CD4-positive, alpha-beta memory T cell (primary cell): ENCODE measurements around the gene TAF3. TPM values are rescaled to one million over a fixed set of nuclear protein-coding genes. Genes with fewer than 3 reads are reported as not detected.

Source experiments
- CTCF ChIA-PET: fragments of 350-600 bp; sonication (Branson Sonifier 250); formaldehyde crosslinking; loops from one replicate; lab custom pipeline; 2021; ENCODE audit warnings: inconsistent platforms; ENCODE audit not compliant: partially characterized antibody; lab: Charles Lee
- POLR2A ChIA-PET: fragments of 350-600 bp; sonication (Branson Sonifier 250); formaldehyde crosslinking; loops from one replicate; lab custom pipeline; 2021; ENCODE audit not compliant: partially characterized antibody; lab: Charles Lee
- DNase-seq, 5 donors: peaks; one replicate each; pipeline versions ENCODE4 v3.0.0 to v3.0.0-alpha.2; 2020 to 2022; ENCODE audit warnings: mixed read lengths in 1 of 5
- H3K27ac ChIP-seq: one replicate; pipeline ENCODE4 v1.7.0; 2013; ENCODE audit warnings: low read depth, low read length
- H3K27me3 ChIP-seq: 2 replicates; pipeline ENCODE4 v1.7.0; 2013; ENCODE audit warnings: mild to moderate bottlenecking, low read length, moderate library complexity; ENCODE audit not compliant: insufficient read depth
- H3K36me3 ChIP-seq: 2 replicates; pipeline ENCODE4 v1.7.0; 2013; ENCODE audit warnings: mild to moderate bottlenecking, low read length, moderate library complexity; ENCODE audit not compliant: insufficient read depth
- H3K4me1 ChIP-seq: 2 replicates; pipeline ENCODE4 v1.7.0; 2013; ENCODE audit warnings: mild to moderate bottlenecking, low read length, moderate library complexity; ENCODE audit not compliant: insufficient read depth
- H3K4me3 ChIP-seq, 2 donors: one replicate each; pipeline ENCODE4 v1.7.0; 2013; ENCODE audit warnings: low read length in 2 of 2, mild to moderate bottlenecking in 1 of 2
- H3K9me3 ChIP-seq, 2 donors: one replicate each; pipeline ENCODE4 v1.7.0; 2013; ENCODE audit warnings: low read length in 2 of 2, control low read depth in 1 of 2; ENCODE audit not compliant: control insufficient read depth in 1 of 2
- H3K27ac Mint-ChIP-seq, 7 donors: one replicate each; pipeline ENCODE4 v1.8.0; 2020 to 2021; ENCODE audit warnings: mixed read lengths in 7 of 7, mild to moderate bottlenecking in 6 of 7, inconsistent platforms in 3 of 7, moderate library complexity in 3 of 7
- H3K27me3 Mint-ChIP-seq, 2 donors: one replicate each; pipeline ENCODE4 v1.8.0; 2020 to 2021; ENCODE audit warnings: mixed read lengths in 2 of 2
- H3K36me3 Mint-ChIP-seq, 2 donors: one replicate each; pipeline ENCODE4 v1.8.0; 2020 to 2021; ENCODE audit warnings: mixed read lengths in 2 of 2, inconsistent platforms in 1 of 2, mild to moderate bottlenecking in 1 of 2
- H3K4me1 Mint-ChIP-seq, 4 donors: one replicate each; pipeline ENCODE4 v1.8.0; 2020 to 2021; ENCODE audit warnings: mixed read lengths in 4 of 4, mild to moderate bottlenecking in 1 of 4
- H3K4me3 Mint-ChIP-seq, 8 donors: one replicate each; pipeline ENCODE4 v1.8.0; 2020 to 2021; ENCODE audit warnings: mixed read lengths in 8 of 8, mild to moderate bottlenecking in 7 of 8, moderate library complexity in 6 of 8, inconsistent platforms in 3 of 8
- H3K9me3 Mint-ChIP-seq, 8 donors: one replicate each; pipeline ENCODE4 v1.8.0; 2020 to 2021; ENCODE audit warnings: mixed read lengths in 8 of 8, mild to moderate bottlenecking in 5 of 8, inconsistent platforms in 3 of 8, moderate library complexity in 1 of 8
- intact Hi-C: fragments of 100-400 bp; cut with micrococcal nuclease; formaldehyde crosslinking; loops from one replicate; pipeline ENCODE4 v1.15.1; 2023
- polyA plus RNA-seq, 2 donors: library from polyadenylated mRNA; unstranded; fragments of 300-500 nt; fragmentation: Illumina TruSeq; gene quantifications; one replicate each; pipeline ENCODE4 v1.2.3, GENCODE V29; 2021
- total RNA-seq, 2 experiments: library from RNA; stranded (reverse); gene quantifications; one replicate each; pipeline ENCODE4 v1.2.3, GENCODE V29; 2021

The TAF3 gene
- total and polyA plus RNA-seq, 4 experiments from 2014 or later: 3.0 to 21.8 (median 18.5) TPM

DNA sequence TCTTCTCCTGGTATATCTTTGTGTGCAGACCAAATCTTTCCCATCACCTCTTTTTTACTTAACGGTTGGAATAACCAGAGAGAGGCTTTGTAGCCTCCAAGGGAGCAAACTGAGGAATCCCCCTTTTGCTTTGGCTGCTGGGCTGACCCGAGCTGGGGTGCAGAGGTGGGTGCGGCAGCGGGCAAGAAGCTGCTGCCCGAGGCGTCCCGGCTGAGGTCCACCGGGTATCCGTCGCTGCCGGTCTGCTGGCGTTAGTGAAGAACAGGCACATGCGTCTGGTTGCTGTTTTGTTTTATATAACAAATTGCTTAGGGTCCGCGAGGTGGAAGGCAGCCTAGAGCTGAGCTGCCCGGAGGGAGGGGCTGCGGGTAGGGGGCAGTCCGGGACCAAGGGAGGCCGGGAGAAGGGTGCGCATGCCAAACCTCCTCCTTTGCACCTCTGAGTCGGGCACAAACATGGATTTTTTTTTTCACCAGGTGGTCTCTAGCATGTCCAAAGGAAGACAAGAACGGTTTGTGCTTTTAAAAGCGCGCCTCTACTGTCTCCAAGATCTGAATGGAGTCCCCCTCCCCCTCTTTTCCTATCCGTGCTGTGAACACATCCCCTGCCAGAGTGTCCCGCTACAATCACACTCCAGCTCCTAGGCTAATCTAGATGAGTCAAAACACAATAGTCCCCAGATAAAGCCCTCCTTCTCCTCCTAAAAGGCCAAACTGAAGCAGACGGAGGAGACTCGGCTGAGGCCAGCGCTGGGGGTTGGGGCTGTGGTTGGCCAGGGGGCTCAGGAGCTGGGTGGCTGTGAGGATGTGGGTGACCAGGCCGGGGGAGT, 229.4 kb downstream of the TAF3 start:
- DNase-seq: peak in 1 of 5 donors; percentile 22
- peaks cover 37 to 80% (median 57%) of the 10 kb centered on the region in 4 donors for H3K4me1 Mint-ChIP-seq
- peaks cover 0 to 9% (median 0%) of the 10 kb centered on the region in 8 donors for H3K9me3 Mint-ChIP-seq
- peak overlapping the region in 4 of 8 donors; percentile 8 to 42 (median 35) for H3K4me3 Mint-ChIP-seq
- Histone ChIP-seq H3K4me1 (peaks cover 95% of the 10 kb centered on the region), H3K27me3 (peaks cover 90% of the 10 kb centered on the region), H3K27ac (no peak overlapping the region), H3K36me3 (no peaks in the 10 kb centered on the region), H3K9me3 (no peaks in the 10 kb centered on the region), H3K4me3 (no peak overlapping the region)
- ChIA-PET POLR2A (interaction anchor here (1.0 to 4.5 kb wide), 3 partner anchors 9 to 317 kb away, joined by 3 to 43 read pairs (median 3); no protein-coding TSS in a partner anchor), CTCF (no interaction called here)
- H3K36me3 Mint-ChIP-seq: peaks cover 0 to 7% of the 10 kb centered on the region in 2 donors
- H3K27me3 Mint-ChIP-seq: peaks cover 67% of the 10 kb centered on the region in 2 donors
- peak overlapping the region in 3 of 7 donors; percentile 6 to 79 (median 19) for H3K27ac Mint-ChIP-seq
- intact Hi-C loops: no loop called here

DNA sequence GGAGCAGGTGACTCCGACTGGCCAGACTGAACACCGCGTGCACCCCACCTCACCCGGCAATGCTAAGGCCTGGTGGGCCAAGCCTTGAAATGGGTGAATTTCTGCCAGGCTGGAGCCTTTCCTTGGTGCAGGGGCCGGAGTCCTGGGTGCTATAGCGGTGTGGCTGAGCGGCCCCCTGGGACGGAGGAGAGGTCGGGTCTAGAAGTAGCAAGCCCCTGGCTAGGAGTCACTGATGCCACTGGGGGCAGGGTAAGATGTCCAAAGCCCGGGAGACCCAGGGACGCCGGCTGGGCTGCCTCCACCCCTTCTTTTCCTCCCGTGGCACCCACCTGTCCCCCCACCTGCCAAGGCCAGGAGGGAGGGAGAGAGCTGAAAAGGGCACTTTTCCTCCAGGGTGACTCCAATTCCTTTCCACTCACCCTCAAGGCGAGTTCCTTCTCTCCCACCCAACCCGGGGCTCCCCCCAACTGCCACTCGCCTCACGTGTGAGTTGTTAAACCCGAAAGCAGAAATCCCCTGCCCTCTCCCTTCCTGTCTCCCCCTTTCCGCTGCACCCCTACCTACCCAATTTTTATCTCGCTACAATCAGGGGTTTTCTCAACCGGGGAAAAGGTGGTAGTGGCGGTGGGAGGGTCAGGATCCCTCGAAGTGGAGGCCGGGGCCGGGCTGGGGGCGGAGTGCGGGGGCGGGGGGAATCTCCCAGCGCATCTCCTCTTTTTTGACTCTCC, 230.1 kb downstream of the TAF3 start:
- peaks cover 88% of the 10 kb centered on the region for H3K27me3 ChIP-seq
- peak; percentile 69 to 92 (median 76) for DNase-seq
- H3K4me3 Mint-ChIP-seq: peak overlapping the region; percentile 60 to 86 (median 76)
- H3K27me3 Mint-ChIP-seq: peaks cover 67 to 68% of the 10 kb centered on the region in 2 donors
- H3K4me3 ChIP-seq: no peak overlapping the region
- CTCF ChIA-PET: no interaction called here
- POLR2A ChIA-PET: interaction anchor here (0.7 to 4.5 kb wide), 6 partner anchors 8 to 1048 kb away, joined by 3 to 43 read pairs (median 5); no protein-coding TSS in a partner anchor
- peaks cover 0 to 10% (median 1%) of the 10 kb centered on the region in 8 donors for H3K9me3 Mint-ChIP-seq
- H3K36me3 ChIP-seq: no peaks in the 10 kb centered on the region
- H3K4me1 Mint-ChIP-seq: peaks cover 38 to 81% (median 58%) of the 10 kb centered on the region in 4 donors
- H3K27ac ChIP-seq: no peak overlapping the region
- no peaks in the 10 kb centered on the region for H3K9me3 ChIP-seq
- peaks cover 95% of the 10 kb centered on the region for H3K4me1 ChIP-seq
- intact Hi-C loops: no loop called here
- H3K27ac Mint-ChIP-seq: peak overlapping the region in 6 of 7 donors; percentile 48 to 90 (median 78)
- H3K36me3 Mint-ChIP-seq: peaks cover 0 to 13% of the 10 kb centered on the region in 2 donors

DNA sequence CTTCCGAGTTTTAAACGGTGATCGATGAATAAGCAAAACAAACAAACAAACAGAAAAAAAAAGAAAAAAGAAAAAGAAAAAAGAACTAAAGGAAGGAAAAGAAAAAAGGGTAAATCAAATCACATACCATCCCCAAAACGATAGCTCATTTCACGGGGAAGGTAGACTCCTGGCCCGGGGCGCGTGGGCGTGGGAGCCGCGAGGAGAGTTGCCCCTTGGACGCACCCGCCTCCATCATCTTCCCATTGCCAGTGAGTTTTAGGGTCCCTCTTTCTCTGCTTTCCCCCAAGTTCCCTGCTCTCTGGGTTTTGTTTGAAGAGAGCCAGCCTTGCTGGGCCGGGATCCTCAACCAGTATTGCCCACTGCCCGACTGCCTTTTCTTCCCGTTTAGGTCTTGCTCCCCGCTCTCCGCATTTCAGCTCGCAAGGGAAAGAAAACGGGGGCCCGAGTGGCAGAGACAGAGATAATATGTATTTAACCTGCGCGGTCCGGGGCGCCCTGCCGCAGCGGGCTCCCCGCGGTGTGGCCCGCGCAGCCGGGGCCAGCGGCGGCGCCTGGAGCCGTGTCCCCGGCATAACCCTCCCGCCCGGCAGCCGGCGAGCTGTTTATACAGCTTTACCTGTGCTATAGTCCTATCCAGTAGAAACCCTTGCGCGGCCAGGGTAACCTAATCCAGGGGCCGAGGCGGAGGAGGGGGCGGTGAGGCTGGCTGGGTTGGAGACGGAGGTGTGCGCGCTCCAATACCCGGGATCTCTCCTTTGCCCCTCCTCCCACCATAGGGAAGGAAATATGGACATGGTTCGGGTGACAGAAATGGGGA, 230.9 kb downstream of the TAF3 start:
- Mint-ChIP-seq H3K36me3 (peaks cover 0 to 18% of the 10 kb centered on the region in 2 donors), H3K27me3 (peaks cover 59 to 63% of the 10 kb centered on the region in 2 donors), H3K4me1 (peaks cover 33 to 81% (median 55%) of the 10 kb centered on the region in 4 donors), H3K4me3 (peak overlapping the region; percentile 60 to 86 (median 77)), H3K9me3 (peaks cover 0 to 10% (median 1%) of the 10 kb centered on the region in 8 donors), H3K27ac (peak overlapping the region in 6 of 7 donors; percentile 22 to 90 (median 75))
- Histone ChIP-seq H3K9me3 (no peaks in the 10 kb centered on the region), H3K27me3 (peaks cover 80% of the 10 kb centered on the region), H3K4me1 (peaks cover 87% of the 10 kb centered on the region), H3K4me3 (peak overlapping the region in 1 of 2 donors; percentile 46), H3K36me3 (no peaks in the 10 kb centered on the region), H3K27ac (no peak overlapping the region)
- ChIA-PET CTCF (no interaction called here), POLR2A (interaction anchor here (0.7 to 4.5 kb wide), 9 partner anchors 8 to 1047 kb away, joined by 3 to 43 read pairs (median 4); no protein-coding TSS in a partner anchor)
- DNase-seq: peak in 2 of 5 donors; percentile 19 to 29
- intact Hi-C loops: no loop called here

DNA sequence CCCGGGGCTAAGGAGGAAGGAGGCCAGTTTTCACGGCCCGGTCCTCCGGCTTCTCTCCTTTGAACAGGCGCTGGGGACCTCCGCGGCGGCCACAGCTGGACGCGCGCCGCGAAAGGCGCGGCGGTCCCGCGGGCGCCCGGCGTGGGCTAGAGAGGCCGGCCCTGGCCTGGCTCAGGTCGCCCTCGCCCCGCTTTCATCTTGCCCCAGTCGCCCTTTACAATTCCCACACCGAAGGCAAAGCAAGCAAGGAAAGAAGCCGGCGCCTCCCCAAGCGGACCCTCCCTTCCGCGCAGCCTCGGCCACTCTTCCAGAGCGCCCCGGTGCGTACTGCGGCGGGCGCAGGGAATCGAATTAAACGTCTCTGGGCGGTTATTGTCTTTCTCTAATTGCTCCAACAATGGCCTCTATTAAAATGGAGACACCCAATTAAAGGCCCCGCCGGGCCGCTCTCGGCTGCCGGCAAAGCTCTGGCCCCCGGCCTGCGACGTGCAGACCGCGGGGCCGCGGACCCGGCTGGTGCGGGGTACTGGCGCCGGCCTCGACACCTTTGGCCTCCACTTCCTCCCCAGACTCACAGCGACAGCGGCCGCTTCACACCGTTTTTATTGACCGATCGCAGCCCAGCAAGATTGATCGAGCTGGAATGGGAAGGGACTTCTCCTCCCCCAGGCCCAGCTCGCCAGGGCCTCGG, 231.7 kb downstream of the TAF3 start:
- peak overlapping the region in 1 of 2 donors; percentile 46 for H3K4me3 ChIP-seq
- Mint-ChIP-seq H3K4me1 (peaks cover 31 to 79% (median 49%) of the 10 kb centered on the region in 4 donors), H3K27me3 (peaks cover 53 to 58% of the 10 kb centered on the region in 2 donors), H3K4me3 (peak overlapping the region; percentile 38 to 82 (median 73)), H3K9me3 (peaks cover 0 to 14% (median 0%) of the 10 kb centered on the region in 8 donors), H3K27ac (peak overlapping the region in 1 of 7 donors; percentile 72), H3K36me3 (peaks cover 3 to 22% of the 10 kb centered on the region in 2 donors)
- H3K4me1 ChIP-seq: peaks cover 80% of the 10 kb centered on the region
- no peaks in the 10 kb centered on the region for H3K36me3 ChIP-seq
- no peaks in the 10 kb centered on the region for H3K9me3 ChIP-seq
- H3K27ac ChIP-seq: no peak overlapping the region
- peak in 1 of 5 donors; percentile 16 for DNase-seq
- peaks cover 72% of the 10 kb centered on the region for H3K27me3 ChIP-seq
- intact Hi-C loops: loop anchor here (5.0 kb wide), 1 partner anchor 962 kb away; no protein-coding TSS in a partner anchor
- ChIA-PET CTCF (no interaction called here), POLR2A (interaction anchor here (1.1 to 4.5 kb wide), 6 partner anchors 11 to 282 kb away, joined by 3 to 43 read pairs (median 7); no protein-coding TSS in a partner anchor)

DNA sequence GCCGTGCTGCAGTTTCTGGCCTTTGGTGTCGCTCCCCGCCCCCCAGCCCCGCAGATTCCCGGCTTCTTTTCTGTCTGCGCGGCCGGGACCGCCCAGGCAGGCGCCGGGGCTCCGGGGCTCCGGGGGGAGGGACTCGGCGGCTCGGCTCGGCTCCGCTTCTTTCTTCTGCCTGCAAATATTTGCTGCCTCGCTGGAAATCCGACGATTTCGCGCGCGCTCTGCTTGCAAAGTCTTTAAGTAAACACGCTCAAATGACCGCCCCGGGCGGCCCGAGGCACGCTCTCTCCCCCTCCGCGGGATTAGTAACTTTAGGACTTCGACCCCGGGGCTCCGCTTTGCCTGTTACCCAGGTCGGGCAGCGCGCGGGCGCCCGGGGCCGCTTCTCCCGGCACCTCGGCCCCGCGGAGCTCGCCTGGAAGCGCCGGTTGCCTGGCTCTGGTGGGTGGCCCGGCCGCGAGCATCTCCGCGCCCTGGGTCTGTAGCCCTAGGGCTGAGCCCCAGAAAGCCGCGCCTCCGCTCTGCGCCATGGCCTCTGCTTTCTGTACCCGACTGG, 232.3 kb downstream of the TAF3 start:
- peaks cover 66% of the 10 kb centered on the region for H3K27me3 ChIP-seq
- peak overlapping the region; percentile 65 to 85 (median 76) for H3K4me3 Mint-ChIP-seq
- CTCF ChIA-PET: interaction anchor here (1.0 kb wide), 1 partner anchor 16 kb away, joined by 3 read pairs; no protein-coding TSS in a partner anchor
- H3K9me3 ChIP-seq: no peaks in the 10 kb centered on the region
- H3K27me3 Mint-ChIP-seq: peaks cover 46 to 52% of the 10 kb centered on the region in 2 donors
- DNase-seq: peak in 4 of 5 donors; percentile 41 to 58 (median 52)
- H3K9me3 Mint-ChIP-seq: peaks cover 0 to 16% (median 0%) of the 10 kb centered on the region in 8 donors
- peaks cover 73% of the 10 kb centered on the region for H3K4me1 ChIP-seq
- no peaks in the 10 kb centered on the region for H3K36me3 ChIP-seq
- peaks cover 3 to 25% of the 10 kb centered on the region in 2 donors for H3K36me3 Mint-ChIP-seq
- no peak overlapping the region for H3K27ac ChIP-seq
- peak overlapping the region in 1 of 2 donors; percentile 46 for H3K4me3 ChIP-seq
- H3K4me1 Mint-ChIP-seq: peaks cover 27 to 73% (median 42%) of the 10 kb centered on the region in 4 donors
- peak overlapping the region in 3 of 7 donors; percentile 30 to 72 (median 35) for H3K27ac Mint-ChIP-seq
- intact Hi-C loops: loop anchor here (5.0 kb wide), 1 partner anchor 962 kb away; no protein-coding TSS in a partner anchor
- POLR2A ChIA-PET: interaction anchor here (0.6 to 4.5 kb wide), 7 partner anchors 9 to 281 kb away, joined by 3 to 43 read pairs (median 5); no protein-coding TSS in a partner anchor
